ENCODE measurements around the gene CHAF1A. TPM values are rescaled to one million over a fixed set of nuclear protein-coding genes. Genes with fewer than 3 reads are reported as not detected.
A peak's percentile ranks its signal among the peaks of the same experiment; 100 is the strongest.

CHAF1A gene
- total and polyA plus RNA-seq, 4 donors, result 1.0 to 20.8 (median 2.5) TPM

GRCh38 chr19:4376671-4376990 is 25.8 kb upstream of the CHAF1A start:
- Histone ChIP-seq H3K4me1 (ENCODE audit: control insufficient read depth in 4 of 4, insufficient read depth in 4 of 4, low read length in 3 of 4) (peaks cover 30 to 87% (median 57%) of the 10 kb centered on the region in 4 donors), H3K9ac (ENCODE audit: low read depth in 1 of 2, low read length in 2 of 2) (no peak overlapping the region), H3K9me3 (ENCODE audit: control insufficient read depth in 4 of 4, low read length in 3 of 4) (no peaks in the 10 kb centered on the region), H3K27me3 (ENCODE audit: control insufficient read depth in 4 of 4, insufficient read depth in 4 of 4, low read length in 3 of 4) (no peaks in the 10 kb centered on the region), H3K4me3 (ENCODE audit: low read depth in 1 of 3, low read length in 3 of 3) (no peak overlapping the region), H3K27ac (ENCODE audit: low read depth in 1 of 2, low read length in 2 of 2) (peak overlapping the region in 1 of 2 donors; percentile 8), H3K36me3 (ENCODE audit: control insufficient read depth in 4 of 4, insufficient read depth in 3 of 4, low read depth in 1 of 4, low read length in 3 of 4) (peaks cover 0 to 2% (median 0%) of the 10 kb centered on the region in 4 donors)
- TF ChIP-seq JUND (IDR thresholded peaks at IDR 0.05), result no peak
- TF ChIP-seq ATF3 (IDR thresholded peaks at IDR 0.05), result no peak
- no peak for TF ChIP-seq REST (IDR thresholded peaks at IDR 0.05)
- DNase-seq (ENCODE audit: low spot score), result no peak
- 87% methylated on average over 10 of the region's 10 CpGs for WGBS

GRCh38 chr19:4376991-4377781 is 25.3 kb upstream of the CHAF1A start:
- peaks cover 0 to 2% (median 0%) of the 10 kb centered on the region in 4 donors for H3K36me3 ChIP-seq (ENCODE audit: control insufficient read depth in 4 of 4, insufficient read depth in 3 of 4, low read depth in 1 of 4, low read length in 3 of 4)
- H3K9ac ChIP-seq (ENCODE audit: low read depth in 1 of 2, low read length in 2 of 2), result no peak overlapping the region

More at GRCh38 chr19:4376991-4377781, 25.3 kb upstream of the CHAF1A start:
- WGBS, result 72% methylated on average over 23 of the region's 23 CpGs
- Histone ChIP-seq H3K27ac (ENCODE audit: low read depth in 1 of 2, low read length in 2 of 2) (peak overlapping the region in 1 of 2 donors; percentile 8), H3K4me3 (ENCODE audit: low read depth in 1 of 3, low read length in 3 of 3) (no peak overlapping the region), H3K27me3 (ENCODE audit: control insufficient read depth in 4 of 4, insufficient read depth in 4 of 4, low read length in 3 of 4) (no peaks in the 10 kb centered on the region), H3K9me3 (ENCODE audit: control insufficient read depth in 4 of 4, low read length in 3 of 4) (no peaks in the 10 kb centered on the region), H3K4me1 (ENCODE audit: control insufficient read depth in 4 of 4, insufficient read depth in 4 of 4, low read length in 3 of 4) (peaks cover 30 to 81% (median 55%) of the 10 kb centered on the region in 4 donors)
- no peak for TF ChIP-seq FOXA1 (IDR thresholded peaks at IDR 0.05)
- TF ChIP-seq ZBTB33 (IDR thresholded peaks at IDR 0.05), result no peak
- TF ChIP-seq REST (IDR thresholded peaks at IDR 0.05), result no peak
- no peak for TF ChIP-seq HNF4G (IDR thresholded peaks at IDR 0.05)
- no peak for TF ChIP-seq MAX (IDR thresholded peaks at IDR 0.05)
- TF ChIP-seq RAD21 (IDR thresholded peaks at IDR 0.05), result no peak
- TF ChIP-seq YY1 (IDR thresholded peaks at IDR 0.05), result no peak
- no peak for DNase-seq (ENCODE audit: low spot score)
